ENCODE measurements around the gene TARP.

The TARP gene

GRCh38 chr7:38273286-38273995 lies at the start of gene TARP:
Gene TARP, minus strand, starts transcription at chr7:38273636.
- DNase-seq (ENCODE audit: low read depth), result no peak

DNA sequence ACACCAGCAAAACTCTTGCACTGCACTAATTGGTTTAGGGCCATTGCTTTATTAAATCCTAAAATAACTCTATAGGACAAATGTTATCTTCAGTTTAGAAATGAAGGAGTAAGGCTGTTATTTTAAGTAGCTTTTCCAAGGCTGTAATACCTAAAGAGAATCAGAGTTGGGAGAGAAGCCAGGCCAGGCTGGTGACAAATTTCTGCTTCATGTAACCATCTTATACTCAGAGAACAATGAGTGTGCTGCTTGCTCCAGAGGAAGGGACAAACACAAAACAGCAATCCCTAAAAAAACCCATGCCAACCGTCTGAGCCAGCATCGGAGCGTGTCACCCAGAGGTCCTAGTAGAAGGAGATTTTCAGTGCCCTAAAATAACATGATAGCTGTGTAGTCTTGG lies 49.7 kb upstream of the TARP start:
- no peak for DNase-seq (ENCODE audit: low read depth)

GRCh38 chr7:38322461-38322860 lies 49.0 kb upstream of the TARP start:
- no peak for DNase-seq (ENCODE audit: low read depth)

- DNase-seq (ENCODE audit: low read depth), result no peak
These were observed 48.5 kb upstream of the TARP start for GRCh38 chr7:38321967-38322366.

DNA sequence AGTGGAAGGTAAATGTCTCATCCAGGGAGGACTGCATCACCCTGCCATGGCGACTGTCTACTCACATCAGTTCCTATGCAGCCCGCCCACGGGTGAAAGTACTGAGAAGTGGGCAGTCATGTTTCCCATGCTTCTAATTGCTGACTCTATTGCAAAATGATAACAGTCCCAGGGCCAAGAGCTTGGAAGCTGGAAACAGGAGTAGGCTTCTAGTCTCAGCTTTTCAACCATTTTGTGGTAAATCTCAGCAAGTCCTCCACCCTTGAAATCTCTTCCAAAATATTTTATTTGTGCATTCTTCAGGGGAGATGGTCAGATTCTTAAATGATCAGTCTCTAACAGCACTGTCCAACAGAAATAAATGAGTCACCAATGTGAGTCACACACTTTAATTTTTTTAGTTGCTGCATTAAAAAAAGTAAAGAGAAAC lies 48.1 kb upstream of the TARP start:
- DNase-seq (ENCODE audit: low read depth), result peak; percentile 55

DNA sequence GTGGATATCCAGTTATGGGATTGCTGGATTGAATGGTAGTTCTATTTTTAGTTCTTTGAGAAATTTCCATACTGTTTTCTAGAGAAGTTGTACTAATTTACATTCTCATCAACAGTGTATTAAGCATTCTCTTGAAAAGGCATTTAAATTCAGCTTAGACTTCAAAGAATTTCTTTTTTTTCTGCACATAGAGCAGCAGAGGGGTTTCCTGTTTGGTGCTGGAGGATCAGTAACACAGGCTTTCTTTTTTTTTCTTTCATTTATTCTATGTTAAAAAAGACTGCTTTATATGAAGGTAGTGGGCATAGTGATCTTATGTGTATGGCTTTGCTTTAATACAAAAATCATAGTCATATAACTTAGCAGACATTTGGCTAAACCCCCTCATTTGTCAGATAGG lies 47.6 kb upstream of the TARP start:
- no peak for DNase-seq (ENCODE audit: low read depth)

DNA sequence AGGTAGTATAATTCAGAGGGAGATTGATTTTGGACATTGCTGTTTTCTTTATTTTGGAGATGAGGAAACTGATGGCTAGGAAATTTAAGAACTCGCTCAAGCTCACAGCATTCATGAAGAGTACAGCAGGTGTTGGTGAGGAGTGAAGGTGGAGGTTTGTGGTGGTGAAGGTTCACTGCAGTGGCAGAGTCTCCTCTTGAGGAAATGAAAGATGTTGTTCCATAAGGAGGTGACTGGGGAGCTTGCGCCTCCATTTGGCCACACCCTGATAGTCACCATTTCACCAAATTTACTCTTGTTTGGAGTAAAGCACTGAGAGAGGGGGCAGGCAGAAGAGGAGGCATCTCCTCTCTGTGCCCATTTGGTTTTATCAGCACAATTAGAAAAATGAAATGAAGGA lies 46.4 kb upstream of the TARP start:
- no peak for DNase-seq (ENCODE audit: low read depth)

DNA sequence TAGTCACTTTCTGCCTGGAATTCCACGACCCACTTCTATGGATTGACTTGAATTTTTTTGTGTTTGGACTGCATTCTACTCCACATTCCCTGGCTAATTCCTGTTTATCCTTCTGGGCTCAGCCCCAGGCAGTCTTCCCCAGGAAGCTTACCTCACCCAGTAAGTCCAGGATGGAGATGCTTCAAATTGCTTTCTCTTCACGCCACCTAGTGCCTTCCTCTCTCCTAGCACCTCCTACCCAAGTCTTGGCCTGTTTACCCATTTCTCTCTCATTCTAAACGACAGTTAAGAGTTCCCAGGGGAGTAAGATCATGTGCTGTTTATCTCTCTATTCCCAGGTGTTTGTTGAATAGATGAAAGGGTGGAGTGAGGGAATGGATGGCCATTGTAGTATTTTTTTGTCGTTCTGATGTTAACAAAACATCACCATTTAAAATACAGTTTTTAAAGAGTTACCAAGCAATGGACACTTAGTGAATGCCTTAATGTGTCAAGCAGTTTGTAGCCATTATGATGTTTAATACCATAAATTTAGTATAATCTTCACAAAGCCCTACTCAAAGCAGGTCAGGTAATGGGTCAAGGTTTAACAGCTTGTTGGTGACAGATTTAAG lies 45.5 kb upstream of the TARP start:
- DNase-seq (ENCODE audit: low read depth), result peak; percentile 84

GRCh38 chr7:38318241-38318640 lies 44.8 kb upstream of the TARP start:
- no peak for DNase-seq (ENCODE audit: low read depth)

DNA sequence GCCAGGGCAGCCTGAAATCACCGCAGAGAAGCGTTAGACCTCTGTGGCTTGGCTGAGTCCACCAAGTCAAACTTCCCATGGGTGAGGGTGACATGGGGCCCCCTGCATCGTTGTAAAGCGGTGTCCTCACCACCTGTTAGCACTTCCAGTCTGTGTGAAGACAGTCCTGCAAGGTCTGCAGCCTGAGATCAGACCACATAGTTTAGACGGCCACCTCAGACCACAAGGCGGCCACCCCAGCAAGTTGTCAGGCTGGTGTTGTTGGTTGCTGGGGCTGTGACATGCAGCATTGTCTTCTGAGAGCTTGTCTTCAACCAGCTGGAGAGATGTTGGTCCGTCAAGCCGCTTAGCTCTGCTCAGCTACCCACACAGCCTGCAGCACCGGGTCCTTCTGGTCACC lies 44.1 kb upstream of the TARP start:
- no peak for DNase-seq (ENCODE audit: low read depth)

DNA sequence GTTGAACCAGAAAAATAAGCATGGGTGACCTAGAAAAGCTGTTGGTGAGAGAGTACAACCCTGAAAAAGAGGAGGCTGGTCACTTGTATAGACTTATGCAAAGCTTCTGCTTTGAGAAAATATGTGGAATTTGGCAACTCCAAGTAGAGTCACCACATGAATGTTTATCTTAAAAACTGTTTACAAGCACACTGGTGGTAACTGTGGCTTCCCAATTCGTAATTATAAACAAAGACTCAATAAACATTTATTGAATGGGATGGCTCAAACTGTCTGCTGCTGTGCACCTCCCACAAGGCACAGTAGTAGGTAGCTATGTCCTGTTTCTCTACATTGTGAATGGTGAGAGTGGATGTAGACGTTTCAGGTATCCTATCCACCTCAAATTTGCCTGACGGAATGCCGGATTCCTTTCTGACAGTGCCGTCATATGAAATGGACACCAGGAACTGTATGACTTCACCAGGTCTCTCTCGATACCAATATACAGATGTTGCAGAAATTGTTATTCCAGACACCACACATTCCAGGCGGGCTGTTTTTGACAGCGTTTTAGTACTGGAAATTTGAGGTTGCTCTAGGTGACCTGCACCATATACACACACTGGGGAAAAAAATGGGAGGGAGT lies 43.4 kb upstream of the TARP start:
- no peak for DNase-seq (ENCODE audit: low read depth)

GRCh38 chr7:38315410-38315809 lies 42.0 kb upstream of the TARP start:
- no peak for DNase-seq (ENCODE audit: low read depth)

- no peak for DNase-seq (ENCODE audit: low read depth)
These were observed 39.4 kb upstream of the TARP start for GRCh38 chr7:38312821-38313220.

DNA sequence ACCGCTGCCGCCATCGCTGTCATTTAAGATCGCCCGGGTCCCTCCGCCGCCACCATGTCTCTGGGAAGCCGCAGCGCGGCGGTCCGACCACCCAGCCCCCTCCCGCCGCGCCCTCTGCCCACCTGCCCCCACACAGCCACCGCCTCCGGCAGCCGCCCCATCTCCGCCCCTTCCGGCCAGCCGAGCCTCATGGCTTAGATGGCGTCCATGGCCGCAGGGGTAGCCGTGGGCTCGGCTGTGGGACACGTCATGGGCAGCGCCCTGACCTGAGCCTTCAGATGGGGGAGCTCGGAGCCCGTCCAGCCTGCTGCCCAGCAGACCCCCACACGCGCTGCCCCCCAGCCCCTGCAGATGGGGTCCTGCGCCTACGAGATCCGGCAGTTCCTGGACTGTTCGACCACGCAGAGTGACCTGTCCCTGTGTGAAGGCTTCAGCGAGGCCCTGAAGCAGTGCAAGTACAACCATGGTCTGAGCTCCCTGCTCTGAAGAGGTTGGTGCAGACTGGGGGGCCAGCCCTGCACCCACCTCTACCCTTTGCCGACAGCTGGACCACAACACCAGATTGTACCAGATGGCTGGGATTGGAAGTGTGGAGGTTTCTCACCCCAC lies 38.0 kb upstream of the TARP start:
- no peak for DNase-seq (ENCODE audit: low read depth)

DNA sequence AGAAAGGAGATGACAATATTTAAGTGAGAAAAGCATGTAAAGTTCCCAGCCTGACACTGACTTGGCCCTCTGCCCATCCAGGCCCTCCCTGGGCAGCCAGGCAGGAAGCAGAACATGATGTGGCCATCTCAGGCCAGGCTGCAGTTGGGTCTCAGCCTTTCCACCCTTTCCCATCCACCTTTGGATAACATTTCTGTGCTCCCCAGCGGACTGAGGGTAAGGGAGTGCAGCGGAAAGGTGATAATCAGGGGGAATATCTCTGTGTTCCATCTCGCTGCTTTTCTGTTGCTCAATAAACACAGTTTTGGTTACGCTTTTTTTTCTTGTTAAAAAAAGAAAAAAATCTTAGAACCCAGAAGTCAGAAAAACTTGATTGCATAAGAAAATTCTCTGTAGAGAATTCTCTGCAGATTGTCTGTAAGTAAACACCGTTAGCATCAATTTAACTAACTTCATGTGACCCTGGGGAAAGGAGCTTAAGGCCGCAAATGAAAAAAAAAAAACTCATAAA lies 37.2 kb upstream of the TARP start:
- peak; percentile 27 for DNase-seq (ENCODE audit: low read depth)

- DNase-seq (ENCODE audit: low read depth), result no peak
These were observed 36.1 kb upstream of the TARP start for GRCh38 chr7:38309555-38309954.

GRCh38 chr7:38308140-38308539 lies 34.7 kb upstream of the TARP start:
- no peak for DNase-seq (ENCODE audit: low read depth)

- no peak for DNase-seq (ENCODE audit: low read depth)
These were observed 34.2 kb upstream of the TARP start for GRCh38 chr7:38307640-38308039.

DNA sequence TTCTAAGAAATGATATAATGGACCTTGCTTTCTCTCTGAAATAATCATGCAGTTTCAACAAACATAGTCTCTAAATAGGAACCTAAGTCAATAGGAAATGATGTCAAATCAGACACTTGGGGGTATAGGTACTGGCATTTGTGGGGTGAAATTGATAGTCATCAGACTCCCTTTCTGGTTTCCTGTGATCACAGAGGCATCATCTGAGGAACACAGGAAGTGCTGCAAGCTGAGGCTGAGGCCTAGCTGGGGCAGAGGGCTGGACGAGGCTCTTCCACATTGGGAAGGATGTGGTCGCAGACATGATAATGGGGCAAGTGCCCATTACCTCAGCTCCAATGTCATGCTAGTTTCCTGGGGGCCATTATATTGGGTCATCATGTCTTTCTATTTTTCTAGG lies 33.5 kb upstream of the TARP start:
- DNase-seq (ENCODE audit: low read depth), result no peak

DNA sequence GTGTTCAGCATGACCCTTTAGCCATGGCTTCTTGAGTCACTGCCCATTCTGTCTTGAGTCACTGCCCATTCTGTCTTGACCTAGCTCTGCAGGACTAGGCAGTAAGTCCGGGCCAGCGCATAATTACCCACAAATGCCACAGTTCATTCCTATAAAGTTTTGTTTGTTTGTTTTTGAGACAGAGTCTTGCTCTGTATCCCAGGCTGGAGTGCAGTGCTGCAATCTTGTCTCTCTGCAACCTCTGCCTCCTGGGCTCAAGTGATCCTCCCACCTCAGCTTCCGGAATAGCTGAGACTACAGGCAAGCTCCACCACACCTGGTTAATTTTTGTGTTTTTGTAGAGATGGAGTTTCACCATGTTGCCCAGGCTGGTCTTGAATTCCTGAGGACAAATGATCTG lies 32.7 kb upstream of the TARP start:
- DNase-seq (ENCODE audit: low read depth), result peak; percentile 89

DNA sequence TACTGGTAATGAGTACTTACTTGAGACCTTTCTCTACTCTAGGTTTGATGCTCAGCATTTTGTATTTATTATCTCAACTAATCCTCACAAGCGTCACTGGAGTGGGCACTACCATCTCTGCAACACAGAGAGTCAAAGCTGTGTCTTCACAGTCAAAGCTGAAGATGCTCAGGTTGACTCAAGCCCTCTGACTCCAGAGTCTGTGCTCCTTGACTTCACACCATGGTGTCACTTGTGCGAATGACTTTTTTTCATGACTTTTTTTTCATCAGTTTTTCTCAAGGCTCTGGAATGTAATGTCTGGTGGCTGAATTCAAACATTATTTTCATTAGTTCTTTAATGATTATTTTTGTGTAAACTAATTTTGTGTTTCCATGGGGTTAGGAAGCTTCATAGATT lies 30.4 kb upstream of the TARP start:
- no peak for DNase-seq (ENCODE audit: low read depth)

DNA sequence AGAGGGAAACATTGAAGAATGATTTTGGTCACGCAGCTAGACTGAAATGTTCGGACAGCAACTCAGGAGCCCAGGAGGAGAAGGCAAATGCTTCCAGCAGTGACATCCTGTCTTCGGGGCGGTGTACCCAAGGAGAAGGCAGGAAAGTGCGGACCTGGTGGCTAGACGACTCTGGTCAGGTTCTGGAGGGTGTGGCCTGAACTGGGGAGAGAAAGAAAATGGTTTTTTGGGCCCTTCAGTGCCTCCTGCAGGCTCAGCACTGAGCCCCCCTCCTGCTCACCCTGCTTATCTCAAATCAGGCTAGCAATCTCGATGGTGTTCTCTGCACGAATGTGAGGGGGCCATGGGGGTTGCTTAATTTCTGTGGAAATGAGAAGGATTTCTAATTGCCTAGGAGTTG lies 26.7 kb upstream of the TARP start:
- DNase-seq (ENCODE audit: low read depth), result no peak
